Measurements from ENCODE around the gene MMP24OS.
"Not testable (repeated sequence)": the region's sequence is repeated elsewhere in the genome, so short reads cannot be mapped to it uniquely, and the experiment has no call there.

The MMP24OS gene

DNA sequence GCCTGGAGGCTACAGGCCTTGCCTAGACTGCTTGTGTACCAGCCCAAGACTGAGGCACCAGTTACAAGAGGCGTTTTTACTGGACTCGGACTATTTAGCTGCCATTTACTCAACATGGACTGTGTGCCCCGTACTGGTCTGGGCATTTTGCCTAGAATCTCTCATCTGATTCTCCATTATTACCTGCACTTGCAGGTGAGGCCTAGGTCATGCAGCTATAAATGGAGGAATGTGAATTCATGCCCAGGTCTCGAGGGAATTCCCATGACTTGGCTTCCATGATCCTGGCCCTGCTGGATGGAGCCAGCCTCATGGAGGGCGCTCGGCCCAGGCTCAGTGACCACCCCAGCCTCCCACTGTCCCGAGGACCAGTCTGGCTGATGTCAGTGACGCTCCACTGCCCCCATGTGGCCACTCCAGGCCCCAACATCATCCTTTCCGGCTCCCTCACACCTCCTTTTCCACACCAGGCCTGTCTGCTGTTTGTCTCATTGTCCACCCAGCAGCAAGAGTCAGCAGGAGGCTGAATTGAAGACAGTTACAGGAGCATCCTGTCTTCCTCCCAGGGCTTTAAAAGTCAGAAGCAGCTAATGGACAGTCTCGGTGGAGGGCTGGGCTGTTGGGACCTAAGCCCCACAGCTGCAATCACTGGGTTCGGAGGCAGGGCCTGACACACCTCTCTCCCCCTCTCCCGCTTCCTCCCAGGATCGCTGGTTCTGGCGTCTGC is 8.7 kb downstream of the MMP24OS start:
- Histone ChIP-seq H3K27ac (ENCODE audit: low read depth, low read length) (no peak overlapping the region), H2BK15ac (replicated peaks; ENCODE audit: low read depth) (no peak overlapping the region)
- WGBS (ENCODE audit: extremely low coverage, insufficient coverage, low lambda C conversion rate): no CpG with 5 or more reads among the region's 14 CpGs

DNA sequence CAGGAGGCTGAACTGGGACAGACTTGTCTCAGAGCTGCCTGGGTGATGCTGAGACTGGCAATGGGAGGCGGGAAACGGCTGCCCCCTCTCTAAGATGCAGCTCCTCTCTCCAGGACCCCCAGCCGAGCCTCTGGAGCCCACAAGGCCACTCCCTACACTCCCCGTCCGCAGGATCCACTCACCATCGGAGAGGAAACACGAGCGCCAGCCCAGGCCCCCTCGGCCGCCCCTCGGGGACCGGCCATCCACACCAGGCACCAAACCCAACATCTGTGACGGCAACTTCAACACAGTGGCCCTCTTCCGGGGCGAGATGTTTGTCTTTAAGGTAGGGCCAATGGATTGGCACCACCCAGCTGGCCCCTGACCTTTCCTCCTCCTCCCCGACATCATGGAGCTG is 10.8 kb downstream of the MMP24OS start:
- no peak overlapping the region for H2BK120ac ChIP-seq (ENCODE audit: low read depth, low read length)
- H3K4me3 ChIP-seq (ENCODE audit: low read length): no peak overlapping the region
- no peak overlapping the region for H3K4ac ChIP-seq (ENCODE audit: low read depth, low read length)
- peaks cover 6% of the 10 kb centered on the region for H3K4me1 ChIP-seq (ENCODE audit: control insufficient read depth, low read depth, low read length)
- H3K27ac ChIP-seq (ENCODE audit: low read depth, low read length): no peak overlapping the region
- no peak overlapping the region for H2AK5ac ChIP-seq (ENCODE audit: low read length)
- H3K79me1 ChIP-seq (ENCODE audit: low read length): no peaks in the 10 kb centered on the region
- no peak overlapping the region for H2BK15ac ChIP-seq (replicated peaks; ENCODE audit: low read depth)
- H2BK5ac ChIP-seq (ENCODE audit: low read length): no peak overlapping the region
- no peak overlapping the region for H3K9ac ChIP-seq (ENCODE audit: low read length)
- no peak overlapping the region for H4K5ac ChIP-seq (ENCODE audit: low read length)
- no peak overlapping the region for H3K4me2 ChIP-seq (ENCODE audit: low read length)
- no peak overlapping the region for H3K56ac ChIP-seq (ENCODE audit: low read length)
- no peak overlapping the region for H4K8ac ChIP-seq (ENCODE audit: low read depth, low read length)
- no peak for DNase-seq
- H3K36me3 ChIP-seq (ENCODE audit: control insufficient read depth, insufficient read depth, low read length): no peaks in the 10 kb centered on the region
- no peak overlapping the region for H3K23ac ChIP-seq (ENCODE audit: low read length)
- H3K79me2 ChIP-seq (ENCODE audit: control insufficient read depth, insufficient read depth, low read length): no peaks in the 10 kb centered on the region
- no peak overlapping the region for H3K18ac ChIP-seq (ENCODE audit: low read length)
- no peaks in the 10 kb centered on the region for H3K27me3 ChIP-seq (ENCODE audit: insufficient read depth, low read length, poor library complexity)
- WGBS (ENCODE audit: extremely low coverage, insufficient coverage, low lambda C conversion rate): no CpG with 5 or more reads among the region's 16 CpGs

More for the DNA sequence above, 8.7 kb downstream of the MMP24OS start:
- H3K56ac ChIP-seq (ENCODE audit: low read length): peak overlapping the region; percentile 62
- no peak overlapping the region for H3K9ac ChIP-seq (ENCODE audit: low read length)
- no peak overlapping the region for H3K4me2 ChIP-seq (ENCODE audit: low read length)
- H4K5ac ChIP-seq (ENCODE audit: low read length): no peak overlapping the region
- no peak overlapping the region for H3K23ac ChIP-seq (ENCODE audit: low read length)
- H2BK5ac ChIP-seq (ENCODE audit: low read length): no peak overlapping the region
- H3K4me1 ChIP-seq (ENCODE audit: control insufficient read depth, low read depth, low read length): no peaks in the 10 kb centered on the region
- no peak overlapping the region for H3K4ac ChIP-seq (ENCODE audit: low read depth, low read length)
- H3K27me3 ChIP-seq (ENCODE audit: insufficient read depth, low read length, poor library complexity): no peaks in the 10 kb centered on the region
- H3K18ac ChIP-seq (ENCODE audit: low read length): no peak overlapping the region
- H3K79me1 ChIP-seq (ENCODE audit: low read length): no peaks in the 10 kb centered on the region
- H3K36me3 ChIP-seq (ENCODE audit: control insufficient read depth, insufficient read depth, low read length): no peaks in the 10 kb centered on the region
- H2BK120ac ChIP-seq (ENCODE audit: low read depth, low read length): no peak overlapping the region
- H3K4me3 ChIP-seq (ENCODE audit: low read length): no peak overlapping the region
- DNase-seq: peak; percentile 90
- no peak overlapping the region for H2AK5ac ChIP-seq (ENCODE audit: low read length)
- H4K8ac ChIP-seq (ENCODE audit: low read depth, low read length): no peak overlapping the region
- H3K79me2 ChIP-seq (ENCODE audit: control insufficient read depth, insufficient read depth, low read length): no peaks in the 10 kb centered on the region

- no peak overlapping the region for H3K56ac ChIP-seq (ENCODE audit: low read length)
- no peak overlapping the region for H3K4me3 ChIP-seq (ENCODE audit: low read length)
- no peaks in the 10 kb centered on the region for H3K27me3 ChIP-seq (ENCODE audit: insufficient read depth, low read length, poor library complexity)
- no peak overlapping the region for H3K27ac ChIP-seq (ENCODE audit: low read depth, low read length)
- DNase-seq: peak; percentile 84
- no peak overlapping the region for H2AK5ac ChIP-seq (ENCODE audit: low read length)
- no peak overlapping the region for H3K18ac ChIP-seq (ENCODE audit: low read length)
- no peak overlapping the region for H4K5ac ChIP-seq (ENCODE audit: low read length)
- WGBS (ENCODE audit: extremely low coverage, insufficient coverage, low lambda C conversion rate): no CpG with 5 or more reads among the region's 1 CpG
- H4K8ac ChIP-seq (ENCODE audit: low read depth, low read length): no peak overlapping the region
- no peak overlapping the region for H2BK5ac ChIP-seq (ENCODE audit: low read length)
- H3K4me2 ChIP-seq (ENCODE audit: low read length): no peak overlapping the region
- no peak overlapping the region for H3K4ac ChIP-seq (ENCODE audit: low read depth, low read length)
- H2BK120ac ChIP-seq (ENCODE audit: low read depth, low read length): no peak overlapping the region
- no peaks in the 10 kb centered on the region for H3K36me3 ChIP-seq (ENCODE audit: control insufficient read depth, insufficient read depth, low read length)
- H3K79me1 ChIP-seq (ENCODE audit: low read length): no peaks in the 10 kb centered on the region
- no peaks in the 10 kb centered on the region for H3K79me2 ChIP-seq (ENCODE audit: control insufficient read depth, insufficient read depth, low read length)
- H2BK15ac ChIP-seq (replicated peaks; ENCODE audit: low read depth): no peak overlapping the region
- H3K9ac ChIP-seq (ENCODE audit: low read length): no peak overlapping the region
- H3K23ac ChIP-seq (ENCODE audit: low read length): no peak overlapping the region
- H3K4me1 ChIP-seq (ENCODE audit: control insufficient read depth, low read depth, low read length): peaks cover 7% of the 10 kb centered on the region
Measured at GRCh38 chr20:35264755-35265154, 13.2 kb downstream of the MMP24OS start.

DNA sequence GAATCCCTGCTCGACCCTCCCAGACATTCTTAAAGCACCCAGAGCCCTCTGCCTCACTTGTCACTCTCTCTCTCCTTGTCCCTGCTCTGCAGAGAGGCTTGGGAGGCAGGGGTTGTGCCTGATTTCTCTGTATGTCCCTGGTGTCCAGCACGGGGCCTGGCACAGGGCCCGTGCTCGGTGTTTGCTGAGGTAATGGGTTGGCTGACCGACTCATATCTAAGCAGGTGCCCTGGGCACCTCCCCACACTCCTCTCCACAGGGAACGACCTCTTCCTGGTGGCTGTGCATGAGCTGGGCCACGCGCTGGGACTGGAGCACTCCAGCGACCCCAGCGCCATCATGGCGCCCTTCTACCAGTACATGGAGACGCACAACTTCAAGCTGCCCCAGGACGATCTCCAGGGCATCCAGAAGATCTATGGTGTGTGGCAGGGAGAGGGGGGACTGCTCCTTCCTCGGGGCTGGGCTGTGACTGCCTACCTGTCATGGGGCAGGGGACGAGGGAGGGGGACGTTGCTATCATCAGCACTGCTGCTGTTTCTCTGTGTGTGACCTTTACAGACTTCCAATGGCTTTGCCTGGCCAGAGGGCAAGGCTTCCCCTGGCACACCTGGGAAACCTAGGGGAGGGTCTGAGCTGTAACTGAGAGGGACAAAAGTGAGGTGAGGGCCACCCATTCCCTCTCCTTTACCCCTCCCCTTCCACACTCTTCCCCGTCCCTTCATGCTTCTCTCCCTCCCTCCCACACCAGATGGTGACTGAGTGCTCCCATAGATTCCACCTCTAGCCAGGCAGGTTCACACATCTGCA is 14.2 kb downstream of the MMP24OS start:
- no peak overlapping the region for H4K8ac ChIP-seq (ENCODE audit: low read depth, low read length)
- H2BK15ac ChIP-seq (replicated peaks; ENCODE audit: low read depth): no peak overlapping the region
- peak overlapping the region; percentile 83 for H2BK120ac ChIP-seq (ENCODE audit: low read depth, low read length)
- H4K5ac ChIP-seq (ENCODE audit: low read length): no peak overlapping the region
- H3K27me3 ChIP-seq (ENCODE audit: insufficient read depth, low read length, poor library complexity): no peaks in the 10 kb centered on the region
- no CpG with 5 or more reads among the region's 17 CpGs for WGBS (ENCODE audit: extremely low coverage, insufficient coverage, low lambda C conversion rate)
- H3K56ac ChIP-seq (ENCODE audit: low read length): peak overlapping the region; percentile 66
- no peaks in the 10 kb centered on the region for H3K79me1 ChIP-seq (ENCODE audit: low read length)
- no peaks in the 10 kb centered on the region for H3K79me2 ChIP-seq (ENCODE audit: control insufficient read depth, insufficient read depth, low read length)
- peak overlapping the region; percentile 29 for H3K18ac ChIP-seq (ENCODE audit: low read length)
- H3K27ac ChIP-seq (ENCODE audit: low read depth, low read length): peak overlapping the region; percentile 77
- peak overlapping the region; percentile 91 for H3K23ac ChIP-seq (ENCODE audit: low read length)
- no peak overlapping the region for H3K9ac ChIP-seq (ENCODE audit: low read length)
- H3K4me3 ChIP-seq (ENCODE audit: low read length): no peak overlapping the region
- DNase-seq: no peak
- no peaks in the 10 kb centered on the region for H3K36me3 ChIP-seq (ENCODE audit: control insufficient read depth, insufficient read depth, low read length)
- peak overlapping the region; percentile 18 for H3K4ac ChIP-seq (ENCODE audit: low read depth, low read length)
- peaks cover 7% of the 10 kb centered on the region for H3K4me1 ChIP-seq (ENCODE audit: control insufficient read depth, low read depth, low read length)
- peak overlapping the region; percentile 6 for H2AK5ac ChIP-seq (ENCODE audit: low read length)
- no peak overlapping the region for H3K4me2 ChIP-seq (ENCODE audit: low read length)
- H2BK5ac ChIP-seq (ENCODE audit: low read length): peak overlapping the region; percentile 75

DNA sequence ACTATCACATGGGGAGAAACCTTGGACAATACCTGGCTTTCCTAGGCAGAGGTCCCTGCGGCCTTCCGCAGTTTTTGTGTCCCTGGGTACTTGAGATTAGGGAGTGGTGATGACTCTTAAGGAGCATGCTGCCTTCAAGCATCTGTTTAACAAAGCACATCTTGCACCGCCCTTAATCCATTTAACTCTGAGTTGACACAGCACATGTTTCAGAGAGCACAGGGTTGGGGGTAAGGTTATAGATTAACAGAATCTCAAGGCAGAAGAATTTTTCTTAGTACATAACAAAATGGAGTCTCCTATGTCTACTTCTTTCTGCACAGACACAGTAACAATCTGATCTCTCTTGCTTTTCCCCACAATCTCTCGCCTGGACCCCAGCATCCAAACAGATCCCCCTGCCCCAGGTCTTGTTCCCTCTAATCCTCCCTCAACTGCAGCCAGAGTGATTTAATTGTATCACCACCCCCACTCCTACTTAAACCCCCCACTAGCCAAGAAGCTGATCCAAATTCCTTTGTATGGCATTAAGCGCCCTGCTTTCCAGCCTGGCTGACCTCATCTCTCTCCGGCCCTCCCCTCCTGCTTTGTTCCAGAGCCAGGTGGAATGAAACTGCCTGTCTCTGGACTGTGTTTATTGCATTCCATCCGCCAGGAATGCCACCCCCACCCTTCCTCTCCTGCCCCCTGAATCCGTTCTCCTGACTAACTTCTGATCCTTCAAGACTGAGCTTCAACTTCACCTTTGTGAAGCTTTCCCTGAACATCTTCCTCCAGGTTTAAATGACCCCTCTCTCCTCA is 15.0 kb downstream of the MMP24OS start:
- H2BK120ac ChIP-seq (ENCODE audit: low read depth, low read length): peak overlapping the region; percentile 83
- H4K8ac ChIP-seq (ENCODE audit: low read depth, low read length); H2AK5ac ChIP-seq (ENCODE audit: low read length); H3K27me3 ChIP-seq (ENCODE audit: insufficient read depth, low read length, poor library complexity); H3K4me2 ChIP-seq (ENCODE audit: low read length); H3K36me3 ChIP-seq (ENCODE audit: control insufficient read depth, insufficient read depth, low read length); H4K5ac ChIP-seq (ENCODE audit: low read length); H3K79me2 ChIP-seq (ENCODE audit: control insufficient read depth, insufficient read depth, low read length); H2BK15ac ChIP-seq (replicated peaks; ENCODE audit: low read depth); H3K9ac ChIP-seq (ENCODE audit: low read length); H3K23ac ChIP-seq (ENCODE audit: low read length); H3K4me1 ChIP-seq (ENCODE audit: control insufficient read depth, low read depth, low read length); H3K79me1 ChIP-seq (ENCODE audit: low read length); H3K4me3 ChIP-seq (ENCODE audit: low read length); H2BK5ac ChIP-seq (ENCODE audit: low read length): not testable (repeated sequence)
- H3K27ac ChIP-seq (ENCODE audit: low read depth, low read length): peak overlapping the region; percentile 77
- DNase-seq: peak; percentile 95
- peak overlapping the region; percentile 18 for H3K4ac ChIP-seq (ENCODE audit: low read depth, low read length)
- peak overlapping the region; percentile 66 for H3K56ac ChIP-seq (ENCODE audit: low read length)
- no CpG with 5 or more reads among the region's 8 CpGs for WGBS (ENCODE audit: extremely low coverage, insufficient coverage, low lambda C conversion rate)
- peak overlapping the region; percentile 29 for H3K18ac ChIP-seq (ENCODE audit: low read length)

Data from mesendoderm (in vitro differentiated cells).